ENCODE measurements around the gene SYTL3. TPM values are rescaled to one million over a fixed set of nuclear protein-coding genes. Genes with fewer than 3 reads are reported as not detected.
"Not testable (repeated sequence)": the region's sequence is repeated elsewhere in the genome, so short reads cannot be mapped to it uniquely, and the experiment has no call there.

The SYTL3 gene
- total RNA-seq, 4 donors from 2014 or later: 4.8 to 23.1 (median 11.3) TPM

GRCh38 chr6:158694913-158695312 is 45.1 kb downstream of the SYTL3 start:
- no peak overlapping the region for H3K27ac ChIP-seq
- DNase-seq: no peak
- no peaks in the 10 kb centered on the region for H3K36me3 ChIP-seq
- no peak overlapping the region for H3K4me3 ChIP-seq
- H3K9me3 ChIP-seq: no peaks in the 10 kb centered on the region
- TF ChIP-seq CTCF (IDR thresholded peaks at IDR 0.05) (no peak), POLR2A (IDR thresholded peaks at IDR 0.05) (no peak)
- H3K4me1 ChIP-seq: no peaks in the 10 kb centered on the region
- no peaks in the 10 kb centered on the region for H3K27me3 ChIP-seq

- TF ChIP-seq CTCF (IDR thresholded peaks at IDR 0.05) (no peak), POLR2A (IDR thresholded peaks at IDR 0.05) (no peak)
- no peaks in the 10 kb centered on the region for H3K9me3 ChIP-seq
- no peak overlapping the region for H3K4me3 ChIP-seq
- no peak for DNase-seq
- H3K27me3 ChIP-seq: no peaks in the 10 kb centered on the region
- H3K36me3 ChIP-seq: no peaks in the 10 kb centered on the region
- H3K4me1 ChIP-seq: no peaks in the 10 kb centered on the region
- H3K27ac ChIP-seq: no peak overlapping the region
Observed at GRCh38 chr6:158697811-158698210, 48.0 kb downstream of the SYTL3 start.

GRCh38 chr6:158698931-158699330 is 49.1 kb downstream of the SYTL3 start:
- peaks cover 0 to 9% (median 1%) of the 10 kb centered on the region in 4 donors for H3K4me1 ChIP-seq
- H3K36me3 ChIP-seq: no peaks in the 10 kb centered on the region
- no peak overlapping the region for H3K4me3 ChIP-seq
- DNase-seq: no peak
- no peak for TF ChIP-seq POLR2A (IDR thresholded peaks at IDR 0.05)
- no peak for TF ChIP-seq CTCF (IDR thresholded peaks at IDR 0.05)
- no peak overlapping the region for H3K27ac ChIP-seq
- no peaks in the 10 kb centered on the region for H3K27me3 ChIP-seq
- H3K9me3 ChIP-seq: no peaks in the 10 kb centered on the region

- not testable (repeated sequence) for H3K4me3 ChIP-seq, H3K27me3 ChIP-seq, H3K36me3 ChIP-seq, H3K9me3 ChIP-seq, H3K27ac ChIP-seq
- peak in 1 of 3 donors; percentile 13 for DNase-seq
- peaks cover 0 to 31% (median 7%) of the 10 kb centered on the region in 4 donors for H3K4me1 ChIP-seq
Observed at GRCh38 chr6:158701268-158701667, 51.4 kb downstream of the SYTL3 start.

- Histone ChIP-seq H3K4me1 (peaks cover 0 to 50% (median 18%) of the 10 kb centered on the region in 4 donors), H3K27me3 (no peaks in the 10 kb centered on the region), H3K9me3 (no peaks in the 10 kb centered on the region), H3K36me3 (no peaks in the 10 kb centered on the region), H3K27ac (peak overlapping the region in 3 of 4 donors; percentile 41 to 92 (median 87)), H3K4me3 (no peak overlapping the region)
- DNase-seq: peak in 1 of 3 donors; percentile 17
- TF ChIP-seq CTCF (IDR thresholded peaks at IDR 0.05) (no peak), POLR2A (IDR thresholded peaks at IDR 0.05) (no peak)
Observed at GRCh38 chr6:158703111-158703836, 53.4 kb downstream of the SYTL3 start.

Measured in Peyer's patch (tissue), 4 donors.